ENCODE measurements around the gene CHST5.

Gene CHST5

DNA sequence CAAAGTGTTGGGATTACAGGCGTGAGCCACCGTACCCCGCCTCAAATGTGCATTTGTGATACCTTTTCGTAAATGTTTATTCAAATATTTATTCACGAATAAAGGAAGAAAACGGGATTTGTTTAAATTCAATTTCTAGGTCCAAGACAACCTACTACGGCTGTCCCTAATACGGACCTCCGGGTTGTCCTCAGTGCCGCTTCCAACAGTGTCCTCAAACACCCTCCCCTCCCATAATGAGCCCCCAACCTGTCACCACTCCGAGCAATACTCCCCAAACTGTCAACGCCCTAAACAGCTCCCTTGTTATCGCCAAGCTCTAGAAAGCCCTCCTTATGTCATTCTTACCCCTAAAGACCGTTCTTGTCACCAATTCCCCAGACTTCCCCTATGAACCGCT is 29.7 kb upstream of the CHST5 start:
- peak overlapping the region; percentile 94 to 95 for H3K4me3 ChIP-seq (replicated peaks in 1 of 2; ENCODE audit: low read depth in 2 of 2, low read length in 2 of 2)
- DNase-seq (ENCODE audit: low read depth in 2 of 2) = peak in 1 of 2 donors; percentile 4
- TF ChIP-seq CTCF (IDR thresholded peaks at IDR 0.05; ENCODE audit: low read depth, low read length) = no peak

GRCh38 chr16:75559564-75560372 is 23.9 kb upstream of the CHST5 start:
- peak; percentile 61 to 73 for DNase-seq (ENCODE audit: low read depth in 2 of 2)
- no peak overlapping the region for H3K4me3 ChIP-seq (replicated peaks in 1 of 2; ENCODE audit: low read depth in 2 of 2, low read length in 2 of 2)
- no peak for TF ChIP-seq CTCF (IDR thresholded peaks at IDR 0.05; ENCODE audit: low read depth, low read length)

DNA sequence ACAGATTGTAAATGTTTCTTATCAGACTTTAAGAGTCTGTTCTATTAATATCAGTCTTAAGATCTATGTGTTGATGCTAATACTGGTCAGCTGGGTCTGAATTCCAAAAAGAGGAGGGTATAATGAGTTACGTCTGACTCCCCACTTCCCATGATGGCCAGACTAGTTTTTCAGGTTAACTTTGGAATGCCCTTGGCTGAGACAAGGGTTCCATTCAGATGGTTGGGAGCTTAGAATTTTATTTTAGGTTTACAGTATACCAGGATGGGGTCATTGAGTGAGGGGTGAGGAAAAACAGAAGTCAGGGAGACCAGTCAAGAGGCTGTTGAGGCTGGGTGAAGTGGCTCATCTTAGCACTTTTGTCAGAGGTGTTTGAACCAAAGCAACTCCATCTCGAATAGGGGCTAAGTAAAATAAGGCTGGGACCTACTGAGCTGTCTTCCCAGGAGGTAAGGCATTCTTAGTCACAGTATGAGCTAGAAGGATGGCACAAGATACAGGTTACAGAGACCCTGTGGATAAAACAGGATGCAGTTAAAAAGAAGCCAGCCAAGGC is 23.0 kb upstream of the CHST5 start:
- no peak for DNase-seq (ENCODE audit: low read depth in 2 of 2)
- H3K4me3 ChIP-seq (replicated peaks in 1 of 2; ENCODE audit: low read depth in 2 of 2, low read length in 2 of 2) = no peak overlapping the region
- TF ChIP-seq CTCF (IDR thresholded peaks at IDR 0.05; ENCODE audit: low read depth, low read length) = no peak

GRCh38 chr16:75556431-75556950 is 20.6 kb upstream of the CHST5 start:
- no peak for DNase-seq (ENCODE audit: low read depth in 2 of 2)
- peak overlapping the region; percentile 80 to 87 for H3K4me3 ChIP-seq (replicated peaks in 1 of 2; ENCODE audit: low read depth in 2 of 2, low read length in 2 of 2)
- no peak for TF ChIP-seq CTCF (IDR thresholded peaks at IDR 0.05; ENCODE audit: low read depth, low read length)

- H3K4me3 ChIP-seq (replicated peaks in 1 of 2; ENCODE audit: low read depth in 2 of 2, low read length in 2 of 2) = peak within 1 kb of the TSS; percentile 80 to 87
- no peak for TF ChIP-seq CTCF (IDR thresholded peaks at IDR 0.05; ENCODE audit: low read depth, low read length)
- peak; percentile 93 to 94 for DNase-seq (ENCODE audit: low read depth in 2 of 2)
These were observed 20.0 kb upstream of the CHST5 start, which contains the start of gene TMEM231 for GRCh38 chr16:75555707-75556430. Gene TMEM231, minus strand, starts transcription at chr16:75556252. Its CDS starts 43 bp downstream, at chr16:75556209.

DNA sequence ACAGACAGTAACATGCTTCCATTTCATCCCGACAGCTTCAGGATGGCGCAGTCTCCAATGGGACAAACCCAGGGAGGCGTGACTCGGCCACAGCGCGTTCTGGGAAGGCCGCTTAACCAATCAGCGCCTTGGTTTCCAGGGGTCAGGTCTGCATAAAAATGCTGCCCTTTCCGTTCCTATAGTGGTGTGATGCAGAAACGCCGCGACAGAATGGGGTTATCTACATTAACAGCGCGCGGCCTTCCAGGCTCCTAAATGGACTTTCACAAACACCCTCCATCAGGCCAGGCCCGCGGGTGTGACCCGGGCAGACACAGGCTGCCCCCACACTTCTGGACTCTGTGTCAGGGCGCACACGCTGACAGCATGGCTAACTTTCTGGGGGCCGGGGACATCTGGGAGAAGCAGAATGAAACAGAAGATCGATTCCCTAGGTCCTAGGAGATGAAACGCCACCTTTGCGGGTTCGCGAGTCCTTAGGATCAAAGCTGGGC is 19.4 kb upstream of the CHST5 start:
- DNase-seq (ENCODE audit: low read depth in 2 of 2) = peak; percentile 92 to 93
- H3K4me3 ChIP-seq (replicated peaks in 1 of 2; ENCODE audit: low read depth in 2 of 2, low read length in 2 of 2) = peak overlapping the region; percentile 80 to 87
- TF ChIP-seq CTCF (IDR thresholded peaks at IDR 0.05; ENCODE audit: low read depth, low read length) = no peak

Data from cardiac fibroblast (primary cell).